AG08396 (cell line): ENCODE data around the gene CEP97.
"Not testable (repeated sequence)": the region's sequence is repeated elsewhere in the genome, so short reads cannot be mapped to it uniquely, and the experiment has no call there.

Experiments used
- DNase-seq: peaks from one replicate; pipeline ENCODE4 v3.0.0; 2012; ENCODE audit warnings: low spot score, mixed read lengths

Gene CEP97

GRCh38 chr3:101724329-101725193 is at the start of gene CEP97:
CEP97 (plus strand) TSS chr3:101724614; CDS start chr3:101724677, 63 bp downstream.
- peak; percentile 90 for DNase-seq

- no peak for DNase-seq
These were observed 48.7 kb upstream of the CEP97 start for GRCh38 chr3:101675709-101676215.

- DNase-seq: peak; percentile 95
These were observed 48.1 kb upstream of the CEP97 start for GRCh38 chr3:101676216-101676764.

- peak; percentile 96 for DNase-seq
These were observed 47.5 kb upstream of the CEP97 start, which contains the start of gene ZBTB11 for GRCh38 chr3:101676765-101677435. ZBTB11 (minus strand) TSS chr3:101677132; CDS start chr3:101676914, 218 bp downstream.

GRCh38 chr3:101677436-101678286 is 46.8 kb upstream of the CEP97 start:
- no peak for DNase-seq

- DNase-seq: not testable (repeated sequence)
These were observed 45.6 kb upstream of the CEP97 start for GRCh38 chr3:101678837-101679236.

- DNase-seq: no peak
These were observed 43.9 kb upstream of the CEP97 start for GRCh38 chr3:101680466-101680865.

GRCh38 chr3:101685050-101685400 is 39.4 kb upstream of the CEP97 start:
- no peak for DNase-seq

GRCh38 chr3:101685870-101686307 is 38.5 kb upstream of the CEP97 start:
- DNase-seq: no peak

- no peak for DNase-seq
These were observed 37.1 kb upstream of the CEP97 start for GRCh38 chr3:101687142-101687931.

- no peak for DNase-seq
These were observed 35.1 kb upstream of the CEP97 start for GRCh38 chr3:101689286-101689685.

- DNase-seq: no peak
These were observed 33.4 kb upstream of the CEP97 start for GRCh38 chr3:101690972-101691371.

GRCh38 chr3:101691685-101692671 is 32.4 kb upstream of the CEP97 start:
- not testable (repeated sequence) for DNase-seq

- not testable (repeated sequence) for DNase-seq
These were observed 30.9 kb upstream of the CEP97 start for GRCh38 chr3:101693540-101693939.

- DNase-seq: not testable (repeated sequence)
These were observed 29.6 kb upstream of the CEP97 start for GRCh38 chr3:101694836-101695235.

- DNase-seq: no peak
These were observed 28.5 kb upstream of the CEP97 start for GRCh38 chr3:101695779-101696372.

- no peak for DNase-seq
These were observed 22.4 kb upstream of the CEP97 start for GRCh38 chr3:101701696-101702634.

- DNase-seq: no peak
These were observed 21.7 kb upstream of the CEP97 start for GRCh38 chr3:101702726-101703125.
